Ishikawa (cell line): ENCODE results near the gene RNASE2.

Source experiments
- CEBPB ChIP-seq: IDR thresholded peaks from 2 replicates; pipeline ENCODE4 v1.6.1; 2012
- CREB1 ChIP-seq: IDR thresholded peaks from 2 replicates; pipeline ENCODE4 v1.6.1; 2012; ENCODE audit warnings: low read depth
- EGR1 ChIP-seq: IDR thresholded peaks from 2 replicates; pipeline ENCODE4 v1.6.1; 2012
- EP300 ChIP-seq: IDR thresholded peaks from 2 replicates; pipeline ENCODE4 v1.6.1; 2012; ENCODE audit warnings: borderline replicate concordance
- FOXM1 ChIP-seq: IDR thresholded peaks from 2 replicates; pipeline ENCODE4 v1.6.1; 2012; ENCODE audit warnings: low read depth, borderline replicate concordance
- MAX ChIP-seq: IDR thresholded peaks from 2 replicates; pipeline ENCODE4 v1.6.1; 2012
- NFIC ChIP-seq: IDR thresholded peaks from 2 replicates; pipeline ENCODE4 v1.6.1; 2012
- RAD21 ChIP-seq: IDR thresholded peaks from 2 replicates; pipeline ENCODE4 v1.6.1; 2012; ENCODE audit warnings: low read depth
- REST ChIP-seq: IDR thresholded peaks from 2 replicates; pipeline ENCODE4 v1.6.1; 2012; ENCODE audit warnings: low read depth, mild to moderate bottlenecking
- TAF1 ChIP-seq: IDR thresholded peaks from 2 replicates; pipeline ENCODE4 v1.6.1; 2012; ENCODE audit warnings: low read depth, mild to moderate bottlenecking
- TCF12 ChIP-seq: IDR thresholded peaks from 2 replicates; pipeline ENCODE4 v1.6.1; 2012; ENCODE audit warnings: low read depth
- TEAD4 ChIP-seq: IDR thresholded peaks from 2 replicates; pipeline ENCODE4 v1.6.1; 2012
- USF1 ChIP-seq: IDR thresholded peaks from 2 replicates; pipeline ENCODE4 v1.6.1; 2012
- YY1 ChIP-seq: IDR thresholded peaks from 2 replicates; pipeline ENCODE4 v1.6.1; 2012; ENCODE audit warnings: low read depth
- ZBTB7A ChIP-seq: IDR thresholded peaks from 2 replicates; pipeline ENCODE4 v1.6.1; 2012; ENCODE audit warnings: low read depth

RNASE2 gene

GRCh38 chr14:20998674-20999366 lies 43.5 kb downstream of the RNASE2 start, which contains the start of gene SLC39A2:
Gene SLC39A2, plus strand, starts transcription at chr14:20999293. Its CDS starts 154 bp downstream, at chr14:20999447.
- TF ChIP-seq EP300 (0 out of 2 replicates have a peak, but pooled peaks have one; percentile 28), CREB1 (no peak), YY1 (no peak), TCF12 (0 out of 2 replicates have a peak, but pooled peaks have one; percentile 35)

GRCh38 chr14:20999591-20999990 lies 44.3 kb downstream of the RNASE2 start:
- TF ChIP-seq REST (no peak), MAX (no peak), EGR1 (no peak), YY1 (no peak), TAF1 (no peak), CREB1 (no peak), NFIC (no peak), EP300 (no peak), RAD21 (no peak), TCF12 (no peak), ZBTB7A (no peak), USF1 (no peak), CEBPB (no peak), TEAD4 (no peak), FOXM1 (no peak)

- no peak for TF ChIP-seq TCF12
- TF ChIP-seq EGR1: no peak
- TF ChIP-seq TAF1: no peak
- TF ChIP-seq FOXM1: no peak
- TF ChIP-seq YY1: no peak
- TF ChIP-seq RAD21: no peak
- TF ChIP-seq CEBPB: no peak
- TF ChIP-seq REST: no peak
- no peak for TF ChIP-seq ZBTB7A
- TF ChIP-seq CREB1: no peak
- no peak for TF ChIP-seq MAX
- TF ChIP-seq EP300: no peak
- no peak for TF ChIP-seq NFIC
These were observed 45.9 kb downstream of the RNASE2 start for GRCh38 chr14:21001218-21001617.

- no peak for TF ChIP-seq EP300
These were observed 48.6 kb downstream of the RNASE2 start for GRCh38 chr14:21003788-21004346.
